Measurements from ENCODE around the gene IL22RA1. TPM values are rescaled to one million over a fixed set of nuclear protein-coding genes. Genes with fewer than 3 reads are reported as not detected.

IL22RA1 gene
- total and polyA plus RNA-seq, 8 donors = 0.26 to 0.73 (median 0.43) TPM

DNA sequence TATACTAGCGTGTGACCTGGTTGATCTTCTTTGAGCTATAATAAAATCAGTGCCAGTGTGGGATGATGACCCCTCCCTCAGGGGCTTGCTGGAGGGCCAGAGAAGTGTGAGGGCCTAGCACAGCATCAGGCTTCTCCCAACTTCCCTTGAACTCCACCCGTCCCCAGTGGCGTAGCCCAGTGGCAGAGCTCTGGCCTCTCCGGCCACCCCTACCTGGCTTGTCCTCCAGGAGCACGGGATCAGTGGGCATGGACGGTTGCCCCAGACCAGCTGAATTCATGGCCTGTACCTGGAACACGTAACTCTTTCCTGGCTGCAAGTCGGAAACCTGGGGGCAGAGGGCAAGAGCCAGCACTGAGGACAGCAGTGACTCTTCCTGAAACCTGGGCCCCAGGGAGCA, 67.0 kb downstream of the IL22RA1 start:
- no peaks in the 10 kb centered on the region for H3K36me3 ChIP-seq
- no peak for ATAC-seq
- intact Hi-C loops (cut with DNase I) = no loop called here

DNA sequence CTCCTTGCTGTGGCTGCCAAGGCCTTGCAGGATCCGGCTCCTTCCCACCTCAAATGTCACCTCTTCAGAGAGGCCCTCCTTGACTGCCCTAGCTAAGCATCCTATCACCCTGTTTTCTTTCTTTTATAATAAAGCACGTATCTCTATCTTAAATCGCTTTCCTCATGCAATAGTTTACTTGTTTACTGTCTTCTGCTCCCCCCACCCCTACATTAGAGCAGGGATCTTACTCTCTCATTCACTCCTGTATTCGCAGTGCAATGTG, 67.4 kb downstream of the IL22RA1 start:
- Histone ChIP-seq H3K4me1 (peaks cover 0 to 5% of the 10 kb centered on the region in 2 donors), H3K27me3 (no peaks in the 10 kb centered on the region), H3K4me3 (no peak overlapping the region), H3K9me3 (no peaks in the 10 kb centered on the region), H3K36me3 (no peaks in the 10 kb centered on the region), H3K27ac (no peak overlapping the region)
- DNase-seq (no peak), ATAC-seq (no peak)
- TF ChIP-seq, protein P1, sequence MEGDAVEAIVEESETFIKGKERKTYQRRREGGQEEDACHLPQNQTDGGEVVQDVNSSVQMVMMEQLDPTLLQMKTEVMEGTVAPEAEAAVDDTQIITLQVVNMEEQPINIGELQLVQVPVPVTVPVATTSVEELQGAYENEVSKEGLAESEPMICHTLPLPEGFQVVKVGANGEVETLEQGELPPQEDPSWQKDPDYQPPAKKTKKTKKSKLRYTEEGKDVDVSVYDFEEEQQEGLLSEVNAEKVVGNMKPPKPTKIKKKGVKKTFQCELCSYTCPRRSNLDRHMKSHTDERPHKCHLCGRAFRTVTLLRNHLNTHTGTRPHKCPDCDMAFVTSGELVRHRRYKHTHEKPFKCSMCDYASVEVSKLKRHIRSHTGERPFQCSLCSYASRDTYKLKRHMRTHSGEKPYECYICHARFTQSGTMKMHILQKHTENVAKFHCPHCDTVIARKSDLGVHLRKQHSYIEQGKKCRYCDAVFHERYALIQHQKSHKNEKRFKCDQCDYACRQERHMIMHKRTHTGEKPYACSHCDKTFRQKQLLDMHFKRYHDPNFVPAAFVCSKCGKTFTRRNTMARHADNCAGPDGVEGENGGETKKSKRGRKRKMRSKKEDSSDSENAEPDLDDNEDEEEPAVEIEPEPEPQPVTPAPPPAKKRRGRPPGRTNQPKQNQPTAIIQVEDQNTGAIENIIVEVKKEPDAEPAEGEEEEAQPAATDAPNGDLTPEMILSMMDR (IDR thresholded peaks at IDR 0.05) = no peak
- intact Hi-C loops (cut with DNase I) = no loop called here

More for the DNA sequence above, 67.0 kb downstream of the IL22RA1 start:
- H3K27me3 ChIP-seq = no peaks in the 10 kb centered on the region
- DNase-seq = peak in 1 of 4 donors; percentile 55
- H3K27ac ChIP-seq = no peak overlapping the region
- H3K4me1 ChIP-seq = peaks cover 0 to 2% of the 10 kb centered on the region in 2 donors
- H3K9me3 ChIP-seq = no peaks in the 10 kb centered on the region
- no peak overlapping the region for H3K4me3 ChIP-seq
- TF ChIP-seq, protein P1 (IDR thresholded peaks at IDR 0.05) = no peak

DNA sequence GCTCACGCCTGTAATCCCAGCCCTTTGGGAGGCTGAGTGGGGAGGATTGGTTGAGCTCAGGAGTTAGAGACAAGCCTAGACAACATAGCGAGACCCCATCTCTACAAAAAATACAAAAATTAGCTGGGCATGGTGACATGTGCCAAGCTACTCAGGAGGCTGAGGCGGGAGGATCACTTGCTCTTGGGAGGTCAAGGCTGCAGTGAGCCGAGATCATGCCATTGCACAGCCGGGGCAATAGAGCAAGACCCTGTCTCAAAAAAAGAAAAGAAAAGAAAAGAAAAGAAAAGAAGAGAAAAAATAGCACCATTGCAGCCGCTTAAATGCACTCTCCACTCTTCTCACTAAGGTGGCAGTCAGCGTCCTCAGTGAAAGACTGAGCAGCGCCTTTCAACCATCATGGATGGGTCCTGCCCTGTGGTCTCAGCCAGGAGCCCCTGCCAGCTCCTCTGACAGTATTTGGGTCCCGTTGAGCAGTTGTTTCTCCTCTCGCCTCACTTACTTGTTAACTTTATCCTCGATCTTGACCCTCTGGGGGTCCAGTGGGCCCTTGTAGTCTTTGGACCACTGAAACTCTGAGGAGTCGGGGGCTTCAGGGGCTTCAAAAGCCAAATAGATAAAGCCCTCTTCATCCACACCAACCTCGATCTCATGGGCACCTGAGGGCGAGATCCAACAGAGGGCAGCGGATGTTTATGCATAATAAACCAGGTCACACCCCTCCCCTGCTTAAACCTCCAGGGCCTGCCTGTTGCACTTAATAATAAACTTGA, 67.9 kb downstream of the IL22RA1 start:
- H3K27me3 ChIP-seq = peaks cover 0 to 2% of the 10 kb centered on the region in 2 donors
- TF ChIP-seq, protein P1 (IDR thresholded peaks at IDR 0.05) = no peak
- H3K4me3 ChIP-seq = no peak overlapping the region
- no peaks in the 10 kb centered on the region for H3K36me3 ChIP-seq
- H3K27ac ChIP-seq = no peak overlapping the region
- ATAC-seq (no peak), DNase-seq (peak in 1 of 4 donors; percentile 11)
- H3K4me1 ChIP-seq = peaks cover 0 to 5% of the 10 kb centered on the region in 2 donors
- intact Hi-C loops (cut with DNase I) = no loop called here
- no peaks in the 10 kb centered on the region for H3K9me3 ChIP-seq

DNA sequence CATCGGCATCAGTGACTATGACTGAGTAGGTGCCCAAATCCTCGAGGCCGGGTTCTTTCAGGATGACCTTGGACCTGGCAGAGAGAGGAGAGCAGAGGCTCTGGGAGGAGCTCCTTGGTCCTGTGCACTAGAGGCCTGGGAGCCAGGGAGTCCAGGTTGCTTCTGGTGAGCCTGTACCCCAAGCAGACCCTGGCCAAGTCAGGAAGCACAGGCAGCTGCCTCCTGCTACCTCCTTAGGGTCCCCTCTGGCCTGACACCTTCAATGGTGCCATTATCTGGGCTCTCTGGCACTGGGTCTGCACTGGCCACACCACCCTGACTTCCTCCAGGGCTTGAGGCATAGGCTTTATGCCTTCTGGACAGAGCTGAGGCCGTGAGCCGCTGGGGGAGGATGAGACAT, 68.7 kb downstream of the IL22RA1 start:
- TF ChIP-seq, protein P1 (IDR thresholded peaks at IDR 0.05) = no peak
- Histone ChIP-seq H3K4me1 (peaks cover 0 to 5% of the 10 kb centered on the region in 2 donors), H3K36me3 (no peaks in the 10 kb centered on the region), H3K4me3 (no peak overlapping the region), H3K27me3 (peaks cover 0 to 4% of the 10 kb centered on the region in 2 donors), H3K9me3 (no peaks in the 10 kb centered on the region), H3K27ac (no peak overlapping the region)
- DNase-seq (peak in 1 of 4 donors; percentile 26), ATAC-seq (no peak)
- intact Hi-C loops (cut with DNase I) = no loop called here

DNA sequence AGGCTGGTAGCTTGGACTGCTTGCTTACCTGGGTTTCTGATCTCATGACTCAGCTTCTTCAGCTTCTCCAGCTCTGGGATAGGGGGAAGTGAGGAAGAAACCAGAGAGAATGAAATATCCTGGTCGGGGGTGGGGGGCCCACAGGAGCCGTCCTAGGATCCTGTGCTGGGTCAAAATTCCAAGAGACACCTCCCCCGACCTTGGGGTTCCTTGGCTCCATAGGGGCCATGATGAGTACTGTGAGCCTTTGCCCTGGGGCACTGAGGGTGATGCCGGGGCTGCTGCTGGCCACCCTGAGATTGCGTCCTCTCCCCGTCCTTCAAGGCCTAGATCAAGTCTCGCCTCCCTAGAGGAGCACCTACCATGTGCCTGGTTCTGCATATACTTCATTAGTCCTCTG, 71.0 kb downstream of the IL22RA1 start:
- TF ChIP-seq, protein P1 (IDR thresholded peaks at IDR 0.05) = no peak
- ATAC-seq (no peak), DNase-seq (peak in 1 of 4 donors; percentile 16)
- H3K4me3 ChIP-seq = no peak overlapping the region
- no peaks in the 10 kb centered on the region for H3K9me3 ChIP-seq
- no peak overlapping the region for H3K27ac ChIP-seq
- H3K27me3 ChIP-seq = peaks cover 0 to 4% of the 10 kb centered on the region in 2 donors
- H3K4me1 ChIP-seq = peaks cover 0 to 5% of the 10 kb centered on the region in 2 donors
- no peaks in the 10 kb centered on the region for H3K36me3 ChIP-seq
- intact Hi-C loops (cut with DNase I) = no loop called here

All from left lung (tissue), 10 donors.